ENCODE data around the gene KIFC3. TPM values are rescaled to one million over a fixed set of nuclear protein-coding genes. Genes with fewer than 3 reads are reported as not detected.

KIFC3 gene
- total and polyA plus RNA-seq, 4 donors = 24.3 to 55.7 (median 45.0) TPM

- Histone ChIP-seq H3K36me3 (ENCODE audit: control insufficient read depth, insufficient read depth, low read length) (no peaks in the 10 kb centered on the region), H3K27ac (ENCODE audit: low read depth, low read length) (peak overlapping the region; percentile 95), H3K4me3 (ENCODE audit: low read depth, low read length) (no peak overlapping the region), H3K27me3 (ENCODE audit: control insufficient read depth, insufficient read depth, low read length) (no peaks in the 10 kb centered on the region), H3K4me1 (ENCODE audit: control insufficient read depth, insufficient read depth, low read length) (peaks cover 69% of the 10 kb centered on the region), H3K9me3 (ENCODE audit: control insufficient read depth, insufficient read depth, low read length) (no peaks in the 10 kb centered on the region)
- 100% methylated on average over 1 of the region's 5 CpGs for WGBS (ENCODE audit: insufficient coverage)
- no peak for DNase-seq (ENCODE audit: low read depth in 4 of 6, low spot score in 6 of 6)
Observed at GRCh38 chr16:57804111-57804837, 2.0 kb upstream of the KIFC3 start.

- Histone ChIP-seq H3K4me1 (ENCODE audit: control insufficient read depth, insufficient read depth, low read length) (peaks cover 78% of the 10 kb centered on the region), H3K27me3 (ENCODE audit: control insufficient read depth, insufficient read depth, low read length) (no peaks in the 10 kb centered on the region), H3K36me3 (ENCODE audit: control insufficient read depth, insufficient read depth, low read length) (peaks cover 1% of the 10 kb centered on the region), H3K9me3 (ENCODE audit: control insufficient read depth, insufficient read depth, low read length) (no peaks in the 10 kb centered on the region), H3K4me3 (ENCODE audit: low read depth, low read length) (peak overlapping the region; percentile 38), H3K27ac (ENCODE audit: low read depth, low read length) (peak overlapping the region; percentile 95)
- 20% methylated on average over 13 of the region's 16 CpGs for WGBS (ENCODE audit: insufficient coverage)
- peak in 2 of 6 donors; percentile 69 to 76 for DNase-seq (ENCODE audit: low read depth in 4 of 6, low spot score in 6 of 6)
Observed at GRCh38 chr16:57803134-57803990, 1.1 kb upstream of the KIFC3 start.

GRCh38 chr16:57801809-57802340 lies 416 bp downstream of the KIFC3 start:
- Histone ChIP-seq H3K27ac (ENCODE audit: low read depth, low read length) (peak overlapping the region; percentile 64), H3K36me3 (ENCODE audit: control insufficient read depth, insufficient read depth, low read length) (peaks cover 16% of the 10 kb centered on the region), H3K27me3 (ENCODE audit: control insufficient read depth, insufficient read depth, low read length) (no peaks in the 10 kb centered on the region), H3K9me3 (ENCODE audit: control insufficient read depth, insufficient read depth, low read length) (no peaks in the 10 kb centered on the region), H3K4me3 (ENCODE audit: low read depth, low read length) (peak overlapping the region; percentile 69), H3K4me1 (ENCODE audit: control insufficient read depth, insufficient read depth, low read length) (peaks cover 79% of the 10 kb centered on the region)
- WGBS (ENCODE audit: insufficient coverage) = under 1% methylated on average over 45 of the region's 45 CpGs
- DNase-seq (ENCODE audit: low read depth in 4 of 6, low spot score in 6 of 6) = peak in 2 of 6 donors; percentile 55 to 65

GRCh38 chr16:57801098-57801808 lies 1.0 kb downstream of the KIFC3 start:
- H3K27ac ChIP-seq (ENCODE audit: low read depth, low read length) = peak overlapping the region; percentile 64
- DNase-seq (ENCODE audit: low read depth in 4 of 6, low spot score in 6 of 6) = peak in 2 of 6 donors; percentile 24 to 25
- H3K27me3 ChIP-seq (ENCODE audit: control insufficient read depth, insufficient read depth, low read length) = no peaks in the 10 kb centered on the region
- H3K4me3 ChIP-seq (ENCODE audit: low read depth, low read length) = peak overlapping the region; percentile 69
- WGBS (ENCODE audit: insufficient coverage) = 4% methylated on average over 3 of the region's 5 CpGs
- H3K9me3 ChIP-seq (ENCODE audit: control insufficient read depth, insufficient read depth, low read length) = no peaks in the 10 kb centered on the region
- peaks cover 22% of the 10 kb centered on the region for H3K36me3 ChIP-seq (ENCODE audit: control insufficient read depth, insufficient read depth, low read length)
- peaks cover 75% of the 10 kb centered on the region for H3K4me1 ChIP-seq (ENCODE audit: control insufficient read depth, insufficient read depth, low read length)

- Histone ChIP-seq H3K9me3 (ENCODE audit: control insufficient read depth, insufficient read depth, low read length) (no peaks in the 10 kb centered on the region), H3K27me3 (ENCODE audit: control insufficient read depth, insufficient read depth, low read length) (no peaks in the 10 kb centered on the region), H3K36me3 (ENCODE audit: control insufficient read depth, insufficient read depth, low read length) (peaks cover 28% of the 10 kb centered on the region), H3K4me1 (ENCODE audit: control insufficient read depth, insufficient read depth, low read length) (peaks cover 72% of the 10 kb centered on the region), H3K27ac (ENCODE audit: low read depth, low read length) (no peak overlapping the region), H3K4me3 (ENCODE audit: low read depth, low read length) (no peak overlapping the region)
- 81% methylated on average over 9 of the region's 12 CpGs for WGBS (ENCODE audit: insufficient coverage)
- no peak for DNase-seq (ENCODE audit: low read depth in 4 of 6, low spot score in 6 of 6)
Observed at GRCh38 chr16:57800200-57801097, 1.8 kb downstream of the KIFC3 start.

GRCh38 chr16:57799600-57800199 lies 2.6 kb downstream of the KIFC3 start:
- Histone ChIP-seq H3K27me3 (ENCODE audit: control insufficient read depth, insufficient read depth, low read length) (no peaks in the 10 kb centered on the region), H3K4me3 (ENCODE audit: low read depth, low read length) (no peak overlapping the region), H3K27ac (ENCODE audit: low read depth, low read length) (no peak overlapping the region), H3K9me3 (ENCODE audit: control insufficient read depth, insufficient read depth, low read length) (no peaks in the 10 kb centered on the region), H3K36me3 (ENCODE audit: control insufficient read depth, insufficient read depth, low read length) (peaks cover 36% of the 10 kb centered on the region), H3K4me1 (ENCODE audit: control insufficient read depth, insufficient read depth, low read length) (peaks cover 76% of the 10 kb centered on the region)
- WGBS (ENCODE audit: insufficient coverage) = 67% methylated on average over 5 of the region's 5 CpGs
- DNase-seq (ENCODE audit: low read depth in 4 of 6, low spot score in 6 of 6) = no peak

- no peak for DNase-seq (ENCODE audit: low read depth in 4 of 6, low spot score in 6 of 6)
- Histone ChIP-seq H3K27me3 (ENCODE audit: control insufficient read depth, insufficient read depth, low read length) (no peaks in the 10 kb centered on the region), H3K9me3 (ENCODE audit: control insufficient read depth, insufficient read depth, low read length) (no peaks in the 10 kb centered on the region), H3K36me3 (ENCODE audit: control insufficient read depth, insufficient read depth, low read length) (peaks cover 42% of the 10 kb centered on the region), H3K4me1 (ENCODE audit: control insufficient read depth, insufficient read depth, low read length) (peaks cover 72% of the 10 kb centered on the region), H3K4me3 (ENCODE audit: low read depth, low read length) (no peak overlapping the region), H3K27ac (ENCODE audit: low read depth, low read length) (no peak overlapping the region)
- 71% methylated on average over 3 of the region's 6 CpGs for WGBS (ENCODE audit: insufficient coverage)
Observed at GRCh38 chr16:57798953-57799599, 3.2 kb downstream of the KIFC3 start.

GRCh38 chr16:57798267-57798810 lies 4.0 kb downstream of the KIFC3 start:
- DNase-seq (ENCODE audit: low read depth in 4 of 6, low spot score in 6 of 6) = peak in 1 of 6 donors; percentile 22
- WGBS (ENCODE audit: insufficient coverage) = 57% methylated on average over 13 of the region's 16 CpGs
- H3K4me3 ChIP-seq (ENCODE audit: low read depth, low read length) = no peak overlapping the region
- no peak overlapping the region for H3K27ac ChIP-seq (ENCODE audit: low read depth, low read length)
- no peaks in the 10 kb centered on the region for H3K9me3 ChIP-seq (ENCODE audit: control insufficient read depth, insufficient read depth, low read length)
- peaks cover 67% of the 10 kb centered on the region for H3K4me1 ChIP-seq (ENCODE audit: control insufficient read depth, insufficient read depth, low read length)
- no peaks in the 10 kb centered on the region for H3K27me3 ChIP-seq (ENCODE audit: control insufficient read depth, insufficient read depth, low read length)
- H3K36me3 ChIP-seq (ENCODE audit: control insufficient read depth, insufficient read depth, low read length) = peaks cover 48% of the 10 kb centered on the region
